Stimulated activated CD4-positive, alpha-beta T cell treated with anti-CD3 and anti-CD28 coated beads, Interleukin-4, amount 100 ng/mL, for 4 hours (primary cell): ENCODE data around the gene AUTS2.

Source experiments
- DNase-seq, 2 experiments: peaks; one replicate each; pipeline ENCODE4 v3.0.0-alpha.2; 2020

The AUTS2 gene

DNA sequence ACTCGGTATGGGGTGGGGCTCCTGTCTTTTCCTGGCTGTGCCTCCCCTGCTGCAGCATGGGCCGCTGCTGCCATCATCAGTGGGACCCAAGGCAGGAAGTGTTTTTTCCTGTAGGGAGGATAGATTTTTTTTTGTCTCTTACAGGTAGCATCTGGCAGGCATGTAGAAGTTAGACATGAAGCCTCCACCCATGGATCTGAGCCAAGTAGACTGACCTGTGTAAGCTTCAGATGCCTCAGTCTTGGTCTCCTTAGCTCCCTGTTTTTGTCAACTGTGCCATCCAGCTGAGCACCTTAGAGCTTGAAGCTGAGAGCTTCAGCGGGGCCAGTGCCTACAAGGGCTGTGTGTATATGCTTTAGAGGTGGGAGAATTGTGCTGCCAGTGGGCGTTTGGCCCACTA is 93.5 kb downstream of the AUTS2 start:
- no peak for DNase-seq

DNA sequence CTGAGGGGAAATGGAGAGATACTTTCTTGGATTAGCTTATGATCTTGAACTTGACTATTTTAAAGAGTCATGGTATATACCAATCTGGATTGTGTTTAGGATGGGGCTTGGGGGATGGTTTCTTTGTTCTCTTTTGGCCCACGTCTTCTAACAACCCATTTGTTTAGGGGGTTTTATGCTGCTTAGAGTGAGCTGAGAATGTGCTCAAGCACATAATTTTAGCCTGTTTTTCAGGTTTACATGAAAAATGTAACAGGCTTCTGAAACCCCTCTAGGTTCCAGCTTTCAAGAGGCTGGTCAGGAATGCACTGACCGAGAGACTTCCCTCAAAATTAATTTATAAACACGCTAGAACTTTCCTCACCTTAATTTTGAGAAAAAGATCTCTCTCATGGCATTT is 94.3 kb downstream of the AUTS2 start:
- no peak for DNase-seq

DNA sequence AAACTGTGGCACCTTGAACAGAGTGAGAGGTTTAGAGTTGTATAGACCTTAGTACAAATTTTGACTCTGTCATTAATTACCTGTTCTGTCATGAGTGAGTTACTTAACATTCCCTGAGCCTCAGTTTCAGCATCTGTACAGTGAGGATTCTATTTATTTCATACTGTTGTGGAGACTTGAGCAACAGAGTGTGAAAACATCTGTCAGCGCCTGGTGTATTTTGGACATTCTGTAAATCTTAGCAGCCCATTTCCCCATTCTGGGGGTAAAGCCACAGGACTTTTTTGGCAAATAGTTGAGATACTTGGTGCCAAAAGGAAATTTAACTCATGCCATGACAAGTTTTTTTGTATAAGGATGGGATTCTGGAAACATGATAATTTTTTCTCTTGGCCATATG is 94.8 kb downstream of the AUTS2 start:
- DNase-seq = no peak

DNA sequence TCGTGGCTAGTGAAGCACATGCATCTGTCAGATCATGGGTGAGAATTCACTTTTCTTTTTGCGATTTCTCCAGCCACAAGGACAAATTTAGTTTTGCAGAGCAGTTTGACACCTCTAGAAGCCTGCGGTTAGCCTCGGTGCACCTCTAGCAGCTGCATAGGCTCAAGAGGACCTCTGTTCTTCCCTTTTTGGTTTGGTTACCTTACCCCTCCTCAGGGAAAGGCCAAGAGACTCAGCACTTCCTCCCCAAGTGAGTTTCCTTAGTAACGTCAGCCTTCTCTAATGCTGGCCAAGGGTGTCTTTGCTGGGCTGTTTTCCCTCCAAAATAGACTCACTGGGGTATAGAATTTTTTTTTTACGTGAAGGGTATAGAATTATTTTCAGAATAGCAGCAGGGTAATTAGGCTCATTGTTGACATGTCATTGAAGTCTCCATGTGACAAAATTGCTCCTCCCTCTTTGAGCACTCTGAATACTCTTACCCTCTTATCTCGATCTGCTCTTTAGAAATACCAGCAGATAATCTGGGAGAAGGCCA is 97.8 kb downstream of the AUTS2 start:
- DNase-seq = no peak

DNA sequence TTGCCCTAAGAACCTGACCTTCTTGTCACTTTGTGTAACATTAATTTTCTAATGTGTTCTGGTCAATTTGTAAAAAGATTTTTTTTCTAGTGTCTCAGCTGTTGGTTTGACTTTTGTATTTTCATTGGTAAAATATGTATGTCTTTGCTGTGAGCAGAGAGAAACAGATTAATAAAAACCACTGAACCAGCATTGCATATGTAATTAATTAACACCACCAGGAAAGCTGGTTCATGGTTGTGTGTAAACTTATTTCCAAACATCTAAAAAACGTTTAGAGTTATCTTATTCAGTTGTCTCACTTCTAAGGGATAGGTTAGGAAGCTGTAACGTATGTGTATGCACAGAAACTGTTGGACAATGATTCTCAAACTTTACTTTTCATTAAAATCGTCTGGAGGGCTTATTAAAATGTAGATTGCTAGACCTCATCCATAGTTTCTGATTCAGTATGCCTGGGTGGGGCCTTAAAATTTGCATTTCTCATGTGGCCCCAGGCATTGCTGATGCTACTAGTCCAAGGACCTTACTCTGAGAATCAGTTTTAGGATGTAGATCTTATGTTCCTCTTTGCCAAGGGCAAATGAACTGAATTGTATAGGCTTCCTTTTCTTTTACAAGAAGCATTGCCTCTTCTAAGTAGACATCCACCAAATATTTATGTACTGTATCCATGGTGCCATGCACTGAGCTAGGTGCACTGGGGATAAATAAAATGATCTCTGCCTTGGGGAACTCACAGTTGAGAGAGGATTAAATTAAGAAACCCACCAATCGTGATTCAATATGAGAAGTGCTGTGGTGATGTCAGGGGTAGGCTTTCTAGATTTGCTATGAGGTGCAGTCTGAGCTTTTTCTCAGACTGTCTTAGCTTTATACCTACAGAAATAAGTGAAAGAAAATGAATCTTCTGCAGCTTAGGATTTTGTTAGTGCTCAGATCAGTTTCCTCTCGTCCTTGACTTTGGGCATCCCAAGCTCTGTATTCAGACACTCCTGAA is 98.7 kb downstream of the AUTS2 start:
- no peak for DNase-seq

DNA sequence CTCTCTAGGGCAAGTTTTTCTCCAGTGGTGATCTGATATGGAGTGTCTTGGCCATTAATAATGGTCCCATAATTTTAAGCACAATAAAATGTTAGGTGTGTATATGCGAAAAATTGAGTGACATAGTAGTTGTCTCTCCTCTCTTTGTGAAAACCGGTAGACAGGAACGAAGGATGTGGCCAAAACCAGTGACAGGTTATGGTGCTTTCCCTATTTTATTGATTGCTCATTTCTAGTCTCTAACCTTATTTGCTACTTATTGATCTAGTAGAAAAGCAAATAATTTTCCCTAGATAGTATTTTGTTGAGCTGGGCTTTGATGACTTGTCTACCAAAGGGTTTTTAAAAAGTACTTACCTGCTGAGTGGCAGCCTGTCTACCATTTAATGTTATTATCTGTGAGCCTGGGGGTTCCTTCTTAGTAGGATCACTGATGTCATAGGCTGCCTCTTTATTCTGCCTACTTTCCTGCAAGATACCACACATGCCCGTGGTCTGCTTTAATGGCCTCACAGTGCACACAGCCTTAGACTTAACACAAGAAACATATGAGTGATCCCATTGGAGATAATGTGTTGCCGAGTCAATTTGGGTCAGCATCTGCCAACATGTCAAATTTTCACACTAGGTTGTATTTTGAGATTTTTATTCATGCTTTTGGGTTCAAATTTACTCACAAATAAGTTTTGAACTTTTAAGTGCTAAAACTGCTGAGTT is 100.0 kb downstream of the AUTS2 start:
- DNase-seq = no peak

DNA sequence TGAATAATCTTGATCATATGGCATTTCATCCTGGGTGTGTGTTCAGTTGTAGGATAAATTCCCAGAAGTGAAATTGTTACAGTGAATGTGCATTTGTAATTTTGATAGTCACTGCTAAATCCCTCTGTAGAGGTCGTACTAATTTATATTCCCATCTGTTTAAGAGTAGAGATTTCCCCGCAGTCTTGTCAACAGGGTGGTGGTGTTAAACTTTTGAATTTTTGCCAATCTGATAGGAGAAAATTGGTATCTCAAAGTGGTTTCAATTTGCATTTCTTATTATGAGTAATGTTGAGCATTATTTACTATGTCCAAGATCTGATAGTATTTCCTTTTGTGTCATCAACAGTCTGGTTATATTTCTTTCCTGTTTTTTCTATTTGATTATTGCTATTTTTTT is 101.7 kb downstream of the AUTS2 start:
- DNase-seq = no peak

DNA sequence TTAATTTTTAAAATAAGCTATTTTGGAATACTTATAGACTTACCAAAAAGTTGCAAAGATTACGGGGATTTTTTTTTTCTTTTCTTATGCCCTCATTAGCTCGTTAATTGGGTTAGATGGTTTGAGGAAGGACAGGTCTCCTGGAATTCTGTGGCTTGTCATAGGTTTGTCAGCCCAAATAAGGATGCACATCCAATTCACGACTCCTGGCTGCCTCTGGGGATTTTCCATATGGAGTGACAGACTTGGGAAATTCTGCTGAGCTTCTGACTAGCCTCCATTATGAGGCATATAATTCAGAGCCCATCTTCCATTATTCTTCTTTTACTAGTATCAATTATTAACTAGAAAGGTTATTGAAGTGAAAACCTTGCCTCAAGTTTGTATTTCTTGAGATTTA is 102.1 kb downstream of the AUTS2 start:
- no peak for DNase-seq

DNA sequence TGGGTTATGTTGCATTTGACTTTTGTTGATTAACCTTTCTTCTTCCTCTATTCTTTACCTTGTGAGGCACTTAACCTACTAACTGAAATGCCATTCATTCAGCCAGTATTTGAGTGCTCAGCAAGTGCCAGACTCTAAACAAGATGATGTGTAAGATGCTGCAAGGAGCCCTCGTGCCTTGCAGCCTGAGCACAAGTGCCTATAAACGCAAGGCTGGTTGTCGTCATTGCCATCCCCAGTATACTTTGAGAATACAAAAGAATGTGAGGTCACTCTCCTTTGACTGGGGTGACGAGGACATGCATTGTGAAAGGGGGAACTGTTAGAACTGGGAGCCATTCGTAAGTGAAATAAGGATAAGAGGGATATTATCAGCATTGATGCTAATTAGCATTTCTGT is 103.0 kb downstream of the AUTS2 start:
- no peak for DNase-seq

DNA sequence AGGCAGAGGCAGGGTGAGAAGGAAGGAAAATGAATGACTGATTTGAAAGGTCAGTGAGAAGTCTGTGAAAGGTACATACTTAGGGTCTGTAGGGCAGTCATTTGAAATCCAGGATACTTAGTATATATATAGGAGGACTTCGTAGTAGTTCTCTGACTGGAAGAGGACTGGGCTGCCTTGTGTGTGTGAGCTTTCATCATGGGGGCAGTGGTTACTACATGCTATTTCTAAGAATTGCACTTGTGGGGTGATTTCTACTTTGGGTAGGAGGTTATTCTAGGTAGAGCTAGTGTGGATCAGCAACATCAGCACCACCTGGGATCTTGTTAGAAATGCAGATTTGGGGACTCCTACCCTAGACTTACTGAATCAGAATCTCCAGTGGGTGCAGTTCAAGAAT is 104.1 kb downstream of the AUTS2 start:
- DNase-seq = no peak

DNA sequence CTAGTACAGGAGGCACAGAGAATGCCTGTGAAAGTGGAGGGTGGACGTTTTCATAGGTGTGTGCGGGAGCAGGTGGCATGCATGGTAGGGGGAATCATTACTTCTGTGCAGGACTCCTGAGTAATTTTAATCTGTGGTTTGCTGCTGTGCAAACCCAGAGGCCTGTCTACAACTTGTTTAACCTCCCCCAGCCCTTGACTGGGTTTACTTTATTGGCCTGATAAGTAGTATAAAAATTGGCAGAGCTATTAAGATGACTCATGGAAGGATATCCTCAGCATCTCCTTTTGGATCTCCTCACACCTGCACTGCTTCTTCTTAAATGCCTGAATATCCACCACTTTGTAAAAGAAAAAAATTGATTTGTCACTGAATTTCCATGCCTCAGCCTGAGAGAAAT is 104.8 kb downstream of the AUTS2 start:
- DNase-seq = no peak

DNA sequence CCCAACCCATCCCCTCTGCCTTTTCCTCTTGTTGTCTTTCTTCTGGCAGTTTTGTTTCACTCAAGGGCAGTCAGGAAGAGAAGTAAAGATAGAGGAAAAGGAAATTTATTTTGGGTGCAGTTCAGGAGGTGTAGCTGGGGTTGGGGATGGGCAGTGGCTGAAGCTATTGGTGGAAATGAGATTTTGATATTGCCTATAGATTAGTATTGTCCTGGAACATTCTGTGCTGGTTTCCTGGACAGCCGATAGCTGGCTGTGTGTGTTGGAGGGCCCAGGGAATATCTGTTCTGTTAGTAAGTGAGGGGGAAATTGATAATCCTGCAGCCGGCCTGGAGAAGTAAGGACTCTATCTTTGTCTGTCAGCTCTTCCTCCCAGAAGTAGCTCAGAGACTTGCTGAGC is 107.8 kb downstream of the AUTS2 start:
- no peak for DNase-seq

DNA sequence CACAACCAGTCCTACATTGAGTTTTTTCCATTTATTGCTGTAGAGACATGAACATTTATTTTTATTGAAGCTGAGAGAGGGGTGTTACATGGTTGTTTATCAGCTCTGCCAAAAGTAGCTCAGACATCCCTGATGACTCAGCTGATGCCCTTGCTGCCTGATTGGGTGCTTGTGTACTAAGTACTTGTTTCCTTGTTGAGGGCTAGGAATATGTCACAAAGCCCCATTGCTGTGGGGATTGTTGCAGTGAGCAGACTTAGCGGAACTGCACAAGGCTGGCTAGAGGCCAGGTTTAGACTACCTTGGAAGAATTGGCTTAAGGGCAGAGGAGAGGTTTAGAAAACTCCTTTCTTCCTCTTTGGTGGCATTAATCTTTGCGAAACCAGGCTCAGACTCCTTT is 110.6 kb downstream of the AUTS2 start:
- DNase-seq = no peak

DNA sequence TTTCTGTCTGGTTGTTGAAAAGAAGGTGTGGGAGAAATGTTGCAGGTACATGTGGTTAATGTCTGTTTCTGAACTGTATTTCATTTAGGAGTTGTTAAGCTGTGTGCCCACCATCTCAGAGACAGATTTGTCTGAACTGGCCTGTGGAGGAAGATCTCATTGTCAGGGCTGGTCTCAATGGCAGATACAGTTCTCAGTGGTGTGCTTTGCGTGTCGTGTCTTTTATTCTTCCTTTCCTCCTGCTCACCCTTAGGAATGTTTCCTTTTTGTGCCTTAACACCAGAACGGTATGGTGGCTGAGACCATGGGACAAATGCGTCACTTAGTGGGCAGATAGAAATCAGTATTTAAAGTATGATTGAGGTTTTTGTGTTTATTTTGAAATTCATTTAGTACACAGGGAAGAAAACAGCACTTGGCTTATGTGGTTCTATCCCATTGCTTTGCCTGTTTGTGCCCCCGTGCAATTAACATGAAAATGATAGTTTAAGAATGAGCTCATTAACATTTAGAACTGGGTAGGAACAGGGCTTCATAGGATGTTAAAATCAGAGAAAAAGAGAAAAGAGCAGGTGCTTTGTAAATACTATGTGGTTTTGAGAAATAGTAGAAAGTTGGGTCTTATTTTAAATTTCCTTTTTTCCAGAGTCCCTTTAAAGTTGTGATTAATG is 112.6 kb downstream of the AUTS2 start:
- DNase-seq = no peak

DNA sequence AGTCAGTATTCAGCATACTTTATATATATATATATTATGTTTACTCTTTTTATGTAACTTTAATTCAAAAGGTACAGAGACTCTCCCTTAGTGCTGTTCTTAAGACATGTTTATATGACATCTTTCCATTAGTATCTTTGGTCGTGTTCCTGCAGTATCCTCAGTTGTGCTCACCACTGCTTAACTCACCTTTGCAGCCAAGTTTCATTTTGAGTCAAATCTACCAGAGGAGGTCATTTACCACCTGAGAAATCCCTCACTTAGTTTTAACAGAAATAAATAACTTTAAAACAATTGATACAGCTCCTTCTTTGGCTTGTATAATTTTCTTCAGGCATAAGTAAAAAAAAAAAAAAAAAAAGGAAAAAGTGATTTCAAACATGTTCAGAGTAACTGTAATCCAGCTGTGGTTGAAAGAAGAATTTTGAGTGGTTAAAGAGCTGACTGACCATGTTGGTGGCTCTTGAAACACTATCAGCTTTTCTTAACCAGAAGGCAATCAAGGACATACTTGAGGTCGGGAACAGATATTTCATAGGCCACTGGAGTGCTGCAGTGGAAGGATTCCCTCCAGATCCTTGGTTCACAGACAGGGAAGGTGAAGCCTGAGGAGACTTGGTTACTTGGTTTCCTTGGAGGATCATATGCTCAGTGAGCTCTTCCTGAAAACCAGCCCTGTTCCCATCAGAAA is 116.8 kb downstream of the AUTS2 start:
- no peak for DNase-seq

DNA sequence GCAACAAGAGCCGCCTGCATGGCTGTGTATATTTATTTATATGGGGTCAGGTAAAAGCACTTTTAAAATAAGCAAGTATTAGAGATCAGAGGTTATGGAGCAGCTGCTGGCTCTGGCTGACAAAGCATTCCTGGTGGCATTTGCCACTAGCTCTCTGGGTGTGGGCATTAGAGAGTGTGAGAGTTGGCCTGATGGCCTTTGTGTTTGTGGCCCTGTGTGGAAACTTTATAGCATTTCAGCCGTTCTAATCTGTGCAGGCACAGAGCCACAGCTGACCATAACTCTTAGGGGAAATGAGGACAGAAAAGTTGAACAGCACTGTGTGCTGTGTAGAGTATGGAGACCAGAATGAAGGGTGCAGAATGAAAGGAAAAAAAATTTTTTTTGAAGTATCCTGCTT is 118.9 kb downstream of the AUTS2 start:
- no peak for DNase-seq

DNA sequence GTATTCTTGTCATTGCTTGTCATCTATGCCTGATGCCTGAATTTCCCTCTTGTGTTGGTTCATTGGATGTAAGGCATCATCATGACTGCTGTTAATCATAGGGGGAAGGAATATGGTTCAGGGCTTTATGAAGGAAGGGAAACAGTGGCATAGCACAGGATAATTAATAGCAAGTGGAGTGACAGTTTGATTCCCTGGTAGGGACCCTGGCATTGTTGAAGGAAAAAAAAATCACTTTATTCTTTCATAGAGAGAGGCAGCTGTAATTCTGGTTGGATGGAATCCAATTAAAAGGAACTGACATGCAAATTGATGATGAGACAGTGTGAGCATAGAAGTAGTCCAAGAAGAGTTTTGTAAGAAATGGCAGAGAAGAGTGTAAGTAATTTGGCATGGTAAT is 121.4 kb downstream of the AUTS2 start:
- no peak for DNase-seq

DNA sequence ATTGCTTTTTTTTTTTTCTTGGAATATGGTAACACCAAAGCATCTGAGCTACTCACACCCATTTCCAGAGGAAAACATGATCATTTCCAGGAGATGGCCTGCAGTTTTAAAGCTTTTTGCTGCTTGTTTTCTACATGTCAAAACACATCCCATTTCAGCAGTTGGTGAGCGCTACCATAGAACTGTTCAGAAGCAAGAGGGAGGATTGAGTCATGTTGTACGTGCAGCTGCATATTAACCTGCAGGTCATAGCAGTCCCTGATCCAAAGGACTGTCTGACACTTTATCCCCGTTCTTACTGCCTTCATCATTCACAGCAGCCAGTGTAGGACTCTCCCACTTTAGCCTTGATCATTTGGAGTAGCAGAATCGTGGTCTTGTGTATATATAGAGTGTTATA is 124.6 kb downstream of the AUTS2 start:
- no peak for DNase-seq

DNA sequence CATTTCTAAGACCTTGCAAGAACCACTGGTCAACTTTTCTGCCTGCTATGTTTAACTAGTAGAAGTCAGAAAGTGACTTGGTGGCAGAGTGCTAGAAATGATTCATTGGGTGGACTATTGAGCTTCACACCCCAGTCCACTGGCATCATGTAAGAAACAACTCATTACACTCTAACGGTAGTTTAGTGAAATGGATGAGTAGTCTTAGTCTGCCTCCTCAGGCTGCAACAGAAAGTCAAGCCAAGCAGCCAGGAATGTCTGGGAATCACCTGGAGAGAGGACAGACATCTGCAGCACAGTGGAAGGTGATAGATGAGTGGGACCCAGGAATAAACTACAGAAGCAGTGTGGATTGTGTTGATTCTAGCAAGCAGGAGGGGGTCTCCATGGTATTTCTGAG is 125.4 kb downstream of the AUTS2 start:
- no peak for DNase-seq

DNA sequence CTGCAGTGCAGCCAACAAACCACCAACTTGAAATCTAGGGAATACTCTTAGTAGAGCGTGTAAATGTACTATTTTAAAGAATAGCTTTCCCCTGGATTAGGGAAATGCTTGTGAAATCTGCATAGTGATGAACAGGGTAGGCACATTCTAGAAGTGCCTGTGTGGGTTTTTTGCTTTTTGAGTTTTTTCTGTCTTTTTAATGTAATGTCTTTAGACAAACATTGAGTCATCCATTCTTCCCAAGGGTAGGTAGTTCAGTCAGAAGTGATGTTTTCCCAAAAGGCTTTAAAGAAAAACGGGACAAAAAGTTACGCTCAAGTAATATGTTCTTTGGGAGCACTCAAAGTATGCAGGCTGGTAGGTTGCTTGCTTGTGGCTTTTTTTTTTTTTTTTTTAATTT is 130.0 kb downstream of the AUTS2 start:
- no peak for DNase-seq

DNA sequence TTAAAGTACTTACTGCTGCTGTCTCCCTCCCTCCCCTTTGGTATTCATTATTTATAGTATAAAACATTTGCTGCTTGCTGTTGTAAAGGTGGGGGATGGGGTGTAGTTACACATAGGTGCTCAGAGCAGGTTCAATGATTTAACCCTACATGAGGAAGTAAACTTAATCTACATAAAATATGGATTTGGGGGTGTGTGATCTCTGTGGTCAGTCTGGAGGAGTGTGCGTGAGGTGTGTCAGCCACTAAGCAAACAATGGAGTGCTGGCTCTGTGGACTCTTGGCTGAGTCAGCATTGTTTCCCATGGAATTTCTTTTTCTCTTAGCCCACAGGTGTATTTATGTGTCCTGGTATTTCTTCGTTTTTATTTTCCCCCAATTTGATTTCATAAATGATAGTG is 133.9 kb downstream of the AUTS2 start:
- no peak for DNase-seq

DNA sequence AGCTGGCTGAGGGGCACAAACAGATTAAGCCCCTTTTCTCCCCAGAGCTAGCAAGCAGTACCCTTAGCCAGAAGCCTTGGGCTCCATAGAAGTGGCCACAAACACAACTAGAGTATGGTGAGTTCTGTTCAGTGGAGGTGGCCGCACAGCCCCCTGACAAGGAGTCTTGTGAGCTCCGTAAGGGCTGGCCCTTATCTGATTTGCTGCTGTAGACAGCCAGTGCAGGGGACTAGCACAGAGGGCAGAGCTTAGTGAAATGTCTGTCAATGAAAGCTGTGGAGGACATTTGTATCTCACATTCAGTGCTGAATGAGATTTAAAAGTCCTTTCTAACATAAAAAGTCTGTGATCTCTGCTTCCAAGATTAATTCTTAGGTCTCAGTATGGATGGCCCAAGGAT is 137.3 kb downstream of the AUTS2 start:
- DNase-seq = no peak
